Endothelial cell of umbilical vein (primary cell): ENCODE results near the gene ADSL. TPM values are rescaled to one million over a fixed set of nuclear protein-coding genes. Genes with fewer than 3 reads are reported as not detected.

Experiments
- BruUV-seq: library from RNA; stranded (reverse); fragments of 400-500 nt; replicated peaks from 2 replicates; lab custom pipeline; 2021; lab: Mats Ljungman, UMichigan
- CTCF ChIA-PET: fragments of 300-600, 350-600 bp; sonication (Branson Sonifier 250); formaldehyde crosslinking; loops from one replicate; lab custom pipeline; 2021; ENCODE audit warnings: antibody characterized with exemption, inconsistent platforms; lab: Charles Lee
- POLR2A ChIA-PET: fragments of 300-600, 350-600 bp; sonication (Branson Sonifier 250); formaldehyde crosslinking; loops from one replicate; lab custom pipeline; 2021; ENCODE audit warnings: antibody characterized with exemption, inconsistent platforms; lab: Charles Lee
- DNase-seq: peaks from one replicate; pipeline ENCODE4 v3.0.0-alpha.2; 2011; ENCODE audit warnings: low read depth, low spot score
- FAIRE-seq: peaks from 2 replicates; lab custom pipeline; 2011; peaks lifted over from hg19 to GRCh38; lab: Jason Lieb, UNC
- H2AFZ ChIP-seq: 2 replicates; pipeline ENCODE4 v1.6.0; 2012; ENCODE audit warnings: low read depth, low read length, control low read depth, inconsistent platforms
- H3K27ac ChIP-seq: 2 replicates; pipeline ENCODE4 v1.5.1; 2011; ENCODE audit warnings: low read depth, mild to moderate bottlenecking, control low read depth, low read length, moderate library complexity; ENCODE audit not compliant: insufficient read depth
- H3K27me3 ChIP-seq, 2 experiments: 2 replicates each; pipeline versions ENCODE4 v1.6.0 to v1.6.1; 2011; ENCODE audit warnings: low read length in 2 of 2, mixed read lengths in 1 of 2; ENCODE audit not compliant: control insufficient read depth in 2 of 2, insufficient read depth in 2 of 2
- H3K36me3 ChIP-seq, 2 experiments: 2 replicates in 1 of 2; 3 replicates in 1 of 2; pipeline ENCODE4 v1.5.1; 2011; ENCODE audit warnings: low read length in 2 of 2, mild to moderate bottlenecking in 1 of 2, moderate library complexity in 1 of 2; ENCODE audit not compliant: control insufficient read depth in 2 of 2, insufficient read depth in 2 of 2; ENCODE audit errors: extremely low read depth in 1 of 2
- H3K4me1 ChIP-seq: 3 replicates; pipeline ENCODE4 v1.5.1; 2011; ENCODE audit warnings: mild to moderate bottlenecking, low read length; ENCODE audit not compliant: control insufficient read depth, insufficient read depth; ENCODE audit errors: extremely low read depth
- H3K4me2 ChIP-seq: 2 replicates; pipeline ENCODE4 v1.6.1; 2011; ENCODE audit warnings: low read length, control low read depth, mixed read lengths; ENCODE audit not compliant: insufficient read depth
- H3K4me3 ChIP-seq, 3 experiments: fragments of 200-600 bp in 1 of 3; sonication (generic), shearing (Covaris generic) in 1 of 3; replicated peaks in 1 of 3; 2 replicates each; pipeline ENCODE4 v1.5.1; 2011 to 2016; ENCODE audit warnings: control low read depth in 3 of 3, low read length in 3 of 3, mild to moderate bottlenecking in 2 of 3, inconsistent platforms in 1 of 3, low read depth in 1 of 3, moderate library complexity in 1 of 3; ENCODE audit not compliant: insufficient read depth in 1 of 3
- H3K79me2 ChIP-seq: 2 replicates; pipeline ENCODE4 v1.6.0; 2012; ENCODE audit warnings: low read length, inconsistent platforms; ENCODE audit not compliant: control insufficient read depth, insufficient read depth
- H3K9ac ChIP-seq: replicated peaks from 2 replicates; pipeline ENCODE3; 2011; ENCODE audit warnings: low read length, control low read depth; ENCODE audit not compliant: insufficient read depth; ENCODE audit errors: extremely low read depth
- H3K9me1 ChIP-seq: replicated peaks from 3 replicates; pipeline ENCODE4 v1.6.0; 2011; ENCODE audit warnings: mild to moderate bottlenecking, low read length; ENCODE audit not compliant: control insufficient read depth, insufficient read depth; ENCODE audit errors: extremely low read depth
- H3K9me3 ChIP-seq: replicated peaks from 2 replicates; pipeline ENCODE4 v1.5.1; 2012; ENCODE audit warnings: low read length, inconsistent platforms; ENCODE audit not compliant: control insufficient read depth, insufficient read depth
- H4K20me1 ChIP-seq: replicated peaks from 2 replicates; pipeline ENCODE3; 2011; ENCODE audit warnings: mild to moderate bottlenecking, low read length; ENCODE audit not compliant: control insufficient read depth, insufficient read depth; ENCODE audit errors: extremely low read depth
- EZH2 ChIP-seq: IDR thresholded peaks from 2 replicates; pipeline ENCODE4 v1.6.1; 2012; ENCODE audit warnings: borderline replicate concordance, low read depth, mild to moderate bottlenecking, moderate library complexity, low read length, inconsistent platforms; ENCODE audit not compliant: severe bottlenecking
- FOS ChIP-seq: IDR thresholded peaks from 2 replicates; pipeline ENCODE4 v1.6.1; 2011; ENCODE audit warnings: mild to moderate bottlenecking, low read length, moderate library complexity, borderline replicate concordance; ENCODE audit not compliant: insufficient read depth
- GATA2 ChIP-seq: IDR thresholded peaks from 2 replicates; pipeline ENCODE4 v1.7.0; 2011; ENCODE audit warnings: low read depth, mild to moderate bottlenecking, moderate library complexity, mixed read lengths, low read length; ENCODE audit not compliant: insufficient read length, insufficient read depth
- JUN ChIP-seq: IDR thresholded peaks from 2 replicates; pipeline ENCODE4 v1.6.1; 2011; ENCODE audit warnings: borderline replicate concordance, low read depth; ENCODE audit not compliant: insufficient read length, insufficient read depth
- MYC ChIP-seq: IDR thresholded peaks from one replicate; pipeline ENCODE4 v1.6.1; 2011; ENCODE audit warnings: mild to moderate bottlenecking, low read depth, low read length
- POLR2A ChIP-seq: IDR thresholded peaks from 2 replicates; pipeline ENCODE4 v1.6.1; 2012; ENCODE audit warnings: low read depth, mild to moderate bottlenecking, control low read depth, low read length
- POLR2AphosphoS5 ChIP-seq: IDR thresholded peaks from 2 replicates; pipeline ENCODE4 v1.6.1; 2012; ENCODE audit warnings: low read depth, mild to moderate bottlenecking, control low read depth, low read length, moderate library complexity; ENCODE audit not compliant: insufficient read depth
- dilution Hi-C: fragments of 300-500 bp; cut with MboI; formaldehyde crosslinking; loops from one replicate; pipeline ENCODE4 v1.15.0; 2019; ENCODE audit warnings: low sequenced_read_pairs; ENCODE audit not compliant: extremely low pct_ligation_motif_present
- intact Hi-C: fragments of 100-400 bp; cut with micrococcal nuclease; formaldehyde crosslinking; loops from one replicate; pipeline ENCODE4 v1.10.0; 2022
- polyA plus RNA-seq, 4 experiments: library from polyadenylated mRNA; depleted of rRNA in 3 of 4; stranded (reverse) in 3 of 4; unstranded in 1 of 4; fragments of >200 nt; gene quantifications; 2 replicates each; pipeline versions ENCODE4 v1.2.1 to v1.2.3, GENCODE V29; 2011 to 2012; ENCODE audit warnings: missing spikeins in 1 of 4
- total RNA-seq: library from RNA; stranded (reverse); gene quantifications from 2 replicates; pipeline ENCODE4 v1.2.3, GENCODE V29; 2021
- TF ChIP-seq, protein P1 (sequence below), 2 donors: IDR thresholded peaks; 1 replicate in 1 of 2; 2 replicates in 1 of 2; pipeline ENCODE4 v1.5.1; 2011; ENCODE audit warnings: low read length in 2 of 2, mild to moderate bottlenecking in 2 of 2, moderate library complexity in 2 of 2, control low read depth in 1 of 2, inconsistent platforms in 1 of 2, low read depth in 1 of 2; ENCODE audit not compliant: insufficient read depth in 1 of 2; ENCODE audit errors: extremely low read depth in 1 of 2
- TF ChIP-seq, protein P2 (sequence below): IDR thresholded peaks from 2 replicates; pipeline ENCODE4 v1.6.1; 2011; ENCODE audit not compliant: insufficient read depth, insufficient read length

Gene ADSL
- total and polyA plus RNA-seq, 2 donors (not counting 3 experiments of a cell fraction or from before 2014, with no cell fraction given): 103 to 141 TPM

DNA sequence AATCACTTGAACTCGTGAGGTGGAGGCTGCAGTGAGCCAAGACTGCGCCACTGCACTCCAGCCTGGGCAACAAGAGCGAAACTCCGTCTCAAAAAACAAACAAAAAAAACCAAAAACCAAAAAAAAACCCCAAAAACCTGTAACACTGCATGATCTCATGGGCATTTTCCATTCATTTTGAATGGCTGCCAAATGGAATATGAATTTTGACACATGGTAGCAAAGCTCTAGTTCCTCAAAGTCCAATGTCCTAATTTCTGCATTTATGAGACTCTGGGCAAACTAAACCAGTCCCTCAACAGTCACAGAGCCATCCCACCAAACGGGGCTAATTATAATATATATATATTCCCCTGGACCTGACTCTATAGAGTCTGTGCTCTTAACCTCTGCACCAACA lies 85.9 kb downstream of the ADSL start:
- Histone ChIP-seq H3K27me3 (no peaks in the 10 kb centered on the region), H2AFZ (no peak overlapping the region), H3K9ac (no peak overlapping the region), H4K20me1 (no peaks in the 10 kb centered on the region), H3K4me1 (peaks cover 2% of the 10 kb centered on the region), H3K4me3 (no peak overlapping the region), H3K36me3 (peaks cover 0 to 17% of the 10 kb centered on the region in 2 experiments), H3K79me2 (peaks cover 6% of the 10 kb centered on the region), H3K4me2 (no peak overlapping the region), H3K9me1 (no peaks in the 10 kb centered on the region), H3K9me3 (no peaks in the 10 kb centered on the region), H3K27ac (no peak overlapping the region)
- BruUV-seq: no TSS peak
- TF ChIP-seq, protein P1, sequence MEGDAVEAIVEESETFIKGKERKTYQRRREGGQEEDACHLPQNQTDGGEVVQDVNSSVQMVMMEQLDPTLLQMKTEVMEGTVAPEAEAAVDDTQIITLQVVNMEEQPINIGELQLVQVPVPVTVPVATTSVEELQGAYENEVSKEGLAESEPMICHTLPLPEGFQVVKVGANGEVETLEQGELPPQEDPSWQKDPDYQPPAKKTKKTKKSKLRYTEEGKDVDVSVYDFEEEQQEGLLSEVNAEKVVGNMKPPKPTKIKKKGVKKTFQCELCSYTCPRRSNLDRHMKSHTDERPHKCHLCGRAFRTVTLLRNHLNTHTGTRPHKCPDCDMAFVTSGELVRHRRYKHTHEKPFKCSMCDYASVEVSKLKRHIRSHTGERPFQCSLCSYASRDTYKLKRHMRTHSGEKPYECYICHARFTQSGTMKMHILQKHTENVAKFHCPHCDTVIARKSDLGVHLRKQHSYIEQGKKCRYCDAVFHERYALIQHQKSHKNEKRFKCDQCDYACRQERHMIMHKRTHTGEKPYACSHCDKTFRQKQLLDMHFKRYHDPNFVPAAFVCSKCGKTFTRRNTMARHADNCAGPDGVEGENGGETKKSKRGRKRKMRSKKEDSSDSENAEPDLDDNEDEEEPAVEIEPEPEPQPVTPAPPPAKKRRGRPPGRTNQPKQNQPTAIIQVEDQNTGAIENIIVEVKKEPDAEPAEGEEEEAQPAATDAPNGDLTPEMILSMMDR (IDR thresholded peaks at IDR 0.05; ENCODE audit: extremely low read depth in 1 of 2, insufficient read depth in 1 of 2, low read depth in 1 of 2, low read length in 2 of 2): no peak
- TF ChIP-seq POLR2A: no peak
- TF ChIP-seq, protein P2, sequence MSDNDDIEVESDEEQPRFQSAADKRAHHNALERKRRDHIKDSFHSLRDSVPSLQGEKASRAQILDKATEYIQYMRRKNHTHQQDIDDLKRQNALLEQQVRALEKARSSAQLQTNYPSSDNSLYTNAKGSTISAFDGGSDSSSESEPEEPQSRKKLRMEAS: no peak
- TF ChIP-seq GATA2: no peak
- TF ChIP-seq FOS: no peak
- no peak for TF ChIP-seq POLR2AphosphoS5
- TF ChIP-seq EZH2: no peak
- TF ChIP-seq JUN: no peak
- no peak for TF ChIP-seq MYC
- ChIA-PET CTCF (interaction anchor here (1.4 to 2.2 kb wide), 2 partner anchors 93 to 215 kb away, joined by 5 to 7 read pairs; no protein-coding TSS in a partner anchor), POLR2A (no interaction called here)
- DNase-seq (no peak), FAIRE-seq (no peak)
- dilution Hi-C loops (no loop called here), intact Hi-C loops (no loop called here)
